Sciatic nerve (tissue), 2 donors: ENCODE measurements around the gene ADPRHL1. TPM values are rescaled to one million over a fixed set of nuclear protein-coding genes. Genes with fewer than 3 reads are reported as not detected.
A peak's percentile ranks its signal among the peaks of the same experiment; 100 is the strongest.
"Not testable (repeated sequence)": the region's sequence is repeated elsewhere in the genome, so short reads cannot be mapped to it uniquely, and the experiment has no call there.

Experiments used
- ATAC-seq: fragments of 200-7000 bp; cut with Tn5 transposase; one replicate; pipeline ENCODE4 v1.9.1; 2020; ENCODE audit warnings: mild to moderate bottlenecking, moderate library complexity
- DNase-seq: peaks from one replicate; pipeline ENCODE4 v3.0.0-alpha.2; 2020; ENCODE audit warnings: low spot score
- intact Hi-C: fragments of 100-400 bp; cut with DNase I; formaldehyde crosslinking; loops from one replicate; pipeline ENCODE4 v1.14.2; 2022
- total RNA-seq: library from RNA; stranded (reverse); fragmentation: NEBNext Ultra II Directional; extraction: Animal tissue kit (Norgen Biotek cat#: 25700); gene quantifications from one replicate; pipeline ENCODE4 v1.2.1, GENCODE V29; 2021
- donor health status: DM: no; HTN: no; CAD: no.
- donor health status: DM: no; HTN: no; CAD: no.

Gene ADPRHL1
- total RNA-seq, 1 donor from 2014 or later, result 14.5 TPM

DNA sequence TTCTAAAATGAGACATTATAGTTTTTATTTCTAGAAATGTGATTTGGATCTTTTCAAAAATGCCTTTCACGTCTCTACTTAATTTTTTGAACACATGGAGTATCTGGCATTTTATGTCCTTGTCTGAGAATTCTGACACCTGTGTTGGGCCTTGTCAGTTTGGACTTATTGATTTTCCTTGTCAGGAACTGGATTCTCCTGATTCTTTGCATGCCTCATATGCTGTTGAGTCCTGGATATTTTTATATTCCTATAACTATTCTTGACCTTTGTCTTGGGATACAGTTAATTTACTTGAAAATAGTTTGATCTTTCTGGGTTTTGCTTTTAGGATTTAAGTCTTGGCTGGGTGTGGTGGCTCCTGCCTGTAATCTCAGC, 10.3 kb downstream of the ADPRHL1 start:
- ATAC-seq (no peak), DNase-seq (no peak)
- intact Hi-C loops, result no loop called here

DNA sequence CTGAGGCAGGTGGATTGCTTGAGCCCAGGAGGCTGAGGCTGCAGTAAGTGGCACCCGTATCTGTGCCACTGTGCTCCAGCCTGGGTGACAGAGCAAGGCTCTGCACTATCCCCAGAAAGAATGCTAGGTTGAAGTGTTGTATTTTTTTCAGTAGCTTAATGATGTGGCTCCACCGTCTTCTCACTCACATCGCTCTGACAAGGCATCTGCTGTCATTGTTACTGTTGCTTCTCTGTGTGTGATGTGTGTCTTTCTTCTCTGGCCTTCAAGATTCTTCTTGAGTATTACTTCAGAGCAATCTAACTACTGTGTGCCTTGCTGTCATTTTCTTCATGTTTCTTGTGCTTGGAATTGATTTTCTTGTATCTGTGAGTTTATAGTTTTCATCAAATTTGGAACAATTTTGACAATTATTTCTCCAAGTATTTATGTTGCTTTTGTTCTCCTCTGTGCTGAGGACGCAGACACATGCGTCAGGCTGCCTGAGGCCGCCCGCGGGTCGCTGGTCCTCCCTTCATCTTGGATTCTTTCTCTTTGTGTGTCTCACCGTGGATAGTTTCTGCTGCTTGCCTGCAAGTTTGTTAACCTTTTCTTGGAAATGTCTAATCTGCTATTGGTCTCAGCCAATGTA, 10.8 kb downstream of the ADPRHL1 start:
- DNase-seq (peak; percentile 12), ATAC-seq (no peak)
- intact Hi-C loops, result no loop called here

DNA sequence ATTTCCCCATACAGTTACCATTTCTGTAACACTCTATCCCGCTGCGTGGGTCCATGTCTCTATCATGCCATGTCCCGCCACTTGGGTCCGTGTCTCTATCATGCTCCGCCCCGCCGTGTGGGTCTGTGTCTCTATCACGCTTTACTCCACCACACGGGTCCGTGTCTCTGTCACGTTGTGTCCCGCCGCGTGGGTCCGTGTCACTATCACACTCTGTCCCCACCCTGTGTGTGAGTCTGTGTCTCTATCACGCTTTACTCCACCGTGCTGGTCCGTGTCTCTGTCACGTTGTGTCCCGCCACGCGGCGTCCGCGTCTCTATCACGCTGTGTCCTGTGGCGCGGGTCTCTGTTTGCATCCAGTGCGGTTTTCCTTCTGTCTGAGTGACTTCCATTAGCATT, 11.6 kb downstream of the ADPRHL1 start:
- peak; percentile 38 for DNase-seq
- intact Hi-C loops, result no loop called here
- no peak for ATAC-seq

DNA sequence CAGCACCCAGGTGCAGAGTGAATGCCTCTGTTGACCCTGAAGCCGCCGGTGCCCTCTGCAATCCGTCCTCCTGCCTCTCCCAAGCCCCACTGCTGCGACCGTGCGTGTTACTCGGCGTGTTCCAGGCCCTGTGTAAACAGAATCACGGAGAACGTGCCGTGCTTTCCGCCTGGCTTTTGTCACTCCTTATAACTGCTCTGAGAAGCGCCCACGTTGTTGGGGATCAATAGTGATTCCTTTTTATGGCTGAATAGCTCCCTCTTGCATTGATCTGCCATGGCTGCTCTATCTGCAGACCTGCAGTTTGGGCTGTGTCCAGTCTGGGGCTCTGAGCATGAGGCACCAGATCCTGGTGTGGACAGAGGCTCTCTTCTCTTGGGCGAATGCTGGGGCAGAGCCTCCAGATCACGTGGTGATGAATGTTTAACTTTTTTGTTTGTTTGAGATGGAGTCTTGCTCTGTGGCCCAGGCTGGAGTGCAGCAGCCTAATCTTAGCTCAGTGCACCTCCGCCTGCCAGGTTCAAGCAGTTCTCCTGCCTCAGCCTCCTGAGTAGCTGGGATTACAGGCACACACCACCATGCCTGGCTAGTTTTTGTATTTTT, 15.8 kb downstream of the ADPRHL1 start:
- intact Hi-C loops, result no loop called here
- no peak for DNase-seq
- ATAC-seq, result no peak

DNA sequence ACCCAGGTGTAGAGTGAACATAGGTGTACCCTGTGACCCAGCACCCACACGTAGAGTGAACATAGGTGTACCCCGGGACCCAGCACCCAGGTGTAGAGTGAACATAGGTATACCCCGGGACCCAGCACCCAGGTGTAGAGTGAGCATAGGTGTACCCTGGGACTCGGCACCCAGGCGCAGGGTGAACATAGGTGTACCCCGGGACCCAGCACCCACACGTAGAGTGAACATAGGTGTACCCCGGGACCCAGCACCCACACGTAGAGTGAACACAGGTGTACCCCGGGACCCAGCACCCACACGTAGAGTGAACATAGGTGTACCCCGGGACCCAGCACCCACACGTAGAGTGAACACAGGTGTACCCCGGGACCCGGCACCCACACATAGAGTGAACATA, 16.4 kb downstream of the ADPRHL1 start:
- DNase-seq, ATAC-seq: not testable (repeated sequence)

DNA sequence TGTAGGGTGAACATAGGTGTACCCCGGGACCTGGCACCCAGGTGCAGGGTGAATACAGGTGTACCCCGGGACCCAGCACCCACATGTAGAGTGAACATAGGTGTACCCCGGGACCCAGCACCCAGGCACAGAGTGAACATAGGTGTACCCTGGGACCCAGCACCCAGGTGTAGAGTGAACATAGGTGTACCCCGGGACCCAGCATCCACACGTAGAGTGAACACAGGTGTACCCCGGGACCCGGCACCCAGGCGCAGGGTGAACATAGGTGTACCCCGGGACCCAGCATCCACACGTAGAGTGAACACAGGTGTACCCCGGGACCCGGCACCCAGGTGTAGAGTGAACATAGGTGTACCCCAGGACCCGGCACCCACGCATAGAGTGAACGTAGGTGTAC, 17.4 kb downstream of the ADPRHL1 start:
- ATAC-seq, intact Hi-C loops, DNase-seq: not testable (repeated sequence)

More for the DNA sequence above, 16.4 kb downstream of the ADPRHL1 start:
- intact Hi-C loops, result not testable (repeated sequence)

DNA sequence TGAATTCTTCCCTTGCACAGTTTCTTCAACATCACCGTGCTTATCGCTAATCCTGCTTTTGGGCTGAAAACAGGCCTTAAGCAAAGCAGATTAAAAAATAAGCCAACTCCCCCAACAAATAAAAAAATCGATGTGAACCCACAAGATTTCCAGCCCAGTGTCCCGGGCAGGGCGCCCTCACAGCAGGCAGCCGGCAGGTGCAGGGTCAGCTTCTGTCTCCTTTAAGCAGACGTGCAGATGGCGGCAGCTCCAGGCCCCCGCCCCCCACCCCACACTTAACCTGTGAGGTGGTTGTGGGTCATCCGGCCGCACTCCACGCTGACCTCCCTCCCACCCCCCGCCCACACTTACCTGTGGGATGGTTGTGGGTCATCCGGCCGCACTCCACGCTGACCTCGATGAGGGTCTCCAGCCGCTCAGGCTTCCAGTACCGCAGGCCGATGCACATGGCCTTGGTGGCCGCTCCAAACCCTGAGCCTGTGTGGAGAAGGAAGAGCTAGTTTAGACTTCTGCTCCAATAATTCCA, 19.8 kb downstream of the ADPRHL1 start:
- ATAC-seq (no peak), DNase-seq (no peak)
- intact Hi-C loops, result no loop called here

DNA sequence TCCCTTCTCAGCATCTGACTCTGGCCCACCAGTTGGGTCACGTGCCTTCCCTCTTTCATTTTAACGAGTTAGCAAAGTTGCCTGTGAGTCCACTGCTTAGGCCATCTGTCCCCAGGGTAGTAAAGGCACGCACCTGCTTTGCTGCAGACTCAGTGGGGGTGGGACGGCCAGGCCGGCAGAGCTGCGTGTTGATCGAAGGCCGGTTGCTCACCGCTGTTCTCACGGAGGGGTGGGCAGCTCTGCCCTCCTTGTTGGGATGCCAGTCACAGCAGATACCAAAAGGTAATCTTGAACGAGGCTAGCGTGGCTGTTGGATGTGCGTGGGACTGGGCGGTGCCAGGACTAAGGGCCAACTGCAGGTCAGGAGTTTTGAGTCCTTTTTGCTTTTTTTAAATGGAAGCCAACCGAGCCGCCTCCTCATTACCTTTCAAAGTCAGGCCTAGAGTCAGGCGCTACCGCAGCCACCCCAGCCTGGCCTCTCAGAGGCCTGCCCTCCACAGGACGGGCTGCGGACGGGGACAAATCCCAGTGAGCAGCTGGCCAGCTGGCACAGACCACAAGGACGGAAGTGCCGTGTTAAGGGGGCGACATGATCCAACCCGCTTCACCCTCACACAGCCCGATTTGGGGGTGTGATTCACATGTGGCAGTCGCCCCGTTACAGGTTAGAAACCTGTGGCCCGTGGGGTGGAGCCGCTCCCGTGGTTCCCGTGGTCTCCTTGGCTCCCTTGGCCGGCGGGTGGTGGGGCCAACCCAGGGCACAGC, 20.6 kb downstream of the ADPRHL1 start:
- ATAC-seq (no peak), DNase-seq (no peak)

DNA sequence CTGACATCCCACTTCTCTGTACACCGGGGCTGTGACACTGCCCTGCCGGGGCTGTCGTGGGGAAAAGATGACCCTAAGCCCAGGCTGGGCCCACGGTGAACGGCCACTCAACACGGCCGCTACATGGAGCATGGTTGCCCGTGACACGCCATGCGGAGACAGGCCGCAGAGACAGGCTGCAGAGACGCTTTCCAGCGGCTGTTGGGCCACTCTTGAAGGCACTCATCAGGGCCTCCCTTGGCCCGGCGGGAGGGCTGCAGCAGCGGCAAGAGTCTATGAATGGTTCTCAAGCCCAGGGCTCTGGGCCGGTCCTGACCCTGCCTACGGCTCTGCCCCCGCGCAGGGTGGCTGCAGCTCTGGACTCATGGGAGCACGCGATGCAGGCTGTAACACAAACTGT, 22.1 kb downstream of the ADPRHL1 start:
- ATAC-seq, result peak; percentile 57
- no peak for DNase-seq
- intact Hi-C loops, result no loop called here

More for the DNA sequence above, 20.6 kb downstream of the ADPRHL1 start:
- intact Hi-C loops, result no loop called here

DNA sequence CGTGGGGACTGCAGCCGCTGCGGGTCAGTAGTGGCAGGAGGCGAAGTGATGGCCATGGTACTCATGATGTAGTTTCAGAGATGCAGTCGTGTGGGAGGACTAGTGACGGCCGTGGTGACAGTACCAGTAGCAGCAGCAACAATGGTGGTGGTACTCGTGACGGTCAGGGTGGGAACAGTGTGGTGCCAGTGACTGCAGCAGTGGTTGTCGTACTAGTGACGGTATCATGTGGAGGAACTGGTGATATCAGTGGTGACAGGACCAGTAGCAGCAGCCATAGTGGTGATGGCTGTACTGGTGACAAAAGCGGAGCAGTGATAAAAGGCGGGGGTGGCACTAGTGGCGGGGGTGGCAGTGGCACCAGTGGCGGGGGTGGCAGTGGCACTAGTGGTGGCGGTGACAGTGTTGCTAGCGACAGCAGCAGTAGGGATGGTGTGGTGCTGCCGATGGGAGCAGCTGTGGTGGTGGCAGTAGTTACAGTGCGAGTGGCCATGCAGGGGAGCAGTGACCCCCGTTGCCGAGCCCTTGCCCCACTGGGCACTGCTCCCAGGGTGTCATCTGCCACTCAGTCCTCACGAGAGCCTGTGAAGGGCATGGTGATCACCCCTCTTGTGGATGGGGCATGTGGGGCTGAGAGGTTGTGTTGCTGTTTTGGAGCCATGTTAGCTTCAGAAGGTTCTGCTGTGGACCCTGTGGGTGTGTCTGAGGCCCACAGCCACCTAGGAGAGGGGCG, 22.7 kb downstream of the ADPRHL1 start:
- DNase-seq (no peak), ATAC-seq (no peak)
- intact Hi-C loops, result no loop called here

DNA sequence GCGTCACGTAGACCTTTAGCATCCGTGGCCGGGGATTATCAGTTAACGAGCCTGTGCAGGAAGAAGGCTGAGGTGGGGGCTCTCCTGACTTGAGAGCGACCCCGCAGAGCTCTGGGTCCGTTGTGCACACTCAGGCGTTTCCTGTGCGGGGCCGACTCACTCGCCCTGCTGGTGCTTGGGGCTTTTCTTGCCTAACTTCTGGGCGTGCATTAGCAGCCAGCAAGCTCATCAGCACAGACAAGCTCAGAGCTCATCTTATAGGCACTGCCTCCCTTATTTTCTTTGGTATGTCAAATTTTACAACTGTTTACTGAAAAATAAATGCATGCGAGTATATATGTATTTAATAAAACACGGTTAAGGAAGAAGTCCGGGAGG, 23.7 kb downstream of the ADPRHL1 start:
- no peak for ATAC-seq
- intact Hi-C loops, result no loop called here
- DNase-seq, result no peak

DNA sequence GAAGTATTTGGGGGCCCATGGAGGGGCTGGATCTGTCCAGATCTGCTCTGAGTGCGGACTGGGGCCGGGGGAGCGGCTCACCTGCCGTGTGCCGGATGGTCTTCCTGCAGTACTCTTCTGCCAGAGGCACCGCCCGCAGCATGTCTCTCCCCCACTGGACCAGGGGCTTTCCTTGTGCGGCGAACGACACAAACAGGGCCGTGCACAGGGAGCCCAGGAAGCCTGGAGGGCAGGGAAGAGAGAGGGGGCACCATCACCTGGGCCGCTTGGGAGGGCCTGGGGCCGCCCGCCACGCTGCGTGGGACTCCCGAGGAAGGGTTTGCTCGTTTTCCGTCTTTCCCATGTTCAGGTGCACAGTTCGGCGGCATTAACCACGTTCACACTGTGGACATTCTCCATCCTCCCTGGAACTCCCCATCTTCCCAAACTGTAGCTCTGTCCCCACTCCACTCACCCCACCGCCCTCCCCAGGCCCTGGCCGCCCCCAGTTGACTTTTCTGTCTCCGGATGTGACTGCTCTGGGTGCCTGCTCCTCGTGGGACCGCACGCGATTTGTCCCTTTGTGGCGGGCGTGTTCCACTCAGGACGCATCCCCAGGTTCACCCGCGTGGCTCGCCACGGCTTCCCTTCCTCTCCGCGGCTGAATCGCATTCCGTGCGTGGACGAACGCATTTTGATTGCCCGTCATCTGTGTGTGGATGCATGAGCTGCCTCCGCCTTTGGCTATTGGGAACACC, 24.2 kb downstream of the ADPRHL1 start:
- intact Hi-C loops, result no loop called here
- no peak for ATAC-seq
- DNase-seq, result no peak

DNA sequence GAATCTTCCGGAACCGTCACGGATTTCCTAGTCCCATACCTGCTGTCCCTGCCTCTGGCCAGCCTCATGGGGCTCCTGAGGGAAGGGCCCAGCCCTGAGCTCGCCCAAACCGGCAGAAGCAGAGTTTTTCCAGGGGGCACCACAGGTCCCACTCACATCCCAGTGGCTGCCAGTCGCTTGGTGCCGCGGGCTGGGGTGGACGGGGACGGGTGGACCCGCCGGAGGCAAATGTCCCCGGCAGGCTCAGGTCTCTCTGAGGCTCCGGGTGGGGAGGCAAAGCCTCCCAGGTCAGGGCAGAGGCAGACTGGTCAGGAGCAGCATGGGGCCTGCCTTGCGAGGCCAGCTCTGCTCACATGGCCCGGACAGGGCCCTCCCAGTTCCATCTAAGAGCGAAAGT, 24.8 kb downstream of the ADPRHL1 start:
- no peak for DNase-seq
- intact Hi-C loops, result no loop called here
- no peak for ATAC-seq

DNA sequence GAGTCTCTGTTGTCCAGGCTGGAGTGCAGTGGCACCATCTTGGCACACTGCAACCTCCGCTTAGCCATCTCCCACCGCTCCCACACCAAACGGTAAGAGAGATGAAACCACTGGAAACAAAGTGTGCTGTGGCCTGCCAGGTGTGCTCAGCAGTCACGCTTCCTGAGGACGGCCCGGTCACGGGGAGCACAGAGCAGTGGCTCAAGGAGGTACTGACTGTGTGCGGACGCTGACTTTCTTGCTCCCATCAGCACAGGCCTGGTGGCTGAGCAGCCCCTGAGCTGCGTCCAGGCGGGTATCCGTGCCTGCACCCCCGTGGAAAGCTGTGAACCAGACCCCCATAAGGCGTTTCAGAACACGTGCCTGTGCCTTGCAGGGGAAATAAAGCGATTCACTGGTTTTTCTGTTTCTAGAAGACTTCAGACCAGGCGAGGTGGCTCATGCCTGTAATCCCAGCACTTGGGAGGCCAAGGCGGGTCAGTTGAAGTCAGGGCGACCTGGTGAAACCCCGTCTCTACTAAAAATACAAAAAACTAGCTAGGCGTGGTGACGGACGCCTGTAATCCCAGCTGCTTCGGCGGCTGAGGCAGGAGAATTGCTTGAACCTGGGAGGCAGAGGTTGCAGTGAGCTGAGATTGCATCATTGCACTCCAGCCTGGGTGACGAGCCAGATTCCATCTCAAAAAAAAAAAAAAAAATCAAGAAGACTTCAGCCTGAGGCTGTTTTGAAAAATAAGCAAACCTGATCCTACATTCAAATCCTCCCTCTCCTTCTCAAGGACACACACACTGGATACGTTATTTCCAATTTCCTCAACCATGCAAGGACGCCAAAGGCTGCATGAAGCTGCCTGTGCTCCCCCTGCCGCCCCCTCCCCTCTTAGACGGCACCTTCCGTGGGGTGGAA, 25.5 kb downstream of the ADPRHL1 start:
- DNase-seq (no peak), ATAC-seq (no peak)
- intact Hi-C loops, result no loop called here

DNA sequence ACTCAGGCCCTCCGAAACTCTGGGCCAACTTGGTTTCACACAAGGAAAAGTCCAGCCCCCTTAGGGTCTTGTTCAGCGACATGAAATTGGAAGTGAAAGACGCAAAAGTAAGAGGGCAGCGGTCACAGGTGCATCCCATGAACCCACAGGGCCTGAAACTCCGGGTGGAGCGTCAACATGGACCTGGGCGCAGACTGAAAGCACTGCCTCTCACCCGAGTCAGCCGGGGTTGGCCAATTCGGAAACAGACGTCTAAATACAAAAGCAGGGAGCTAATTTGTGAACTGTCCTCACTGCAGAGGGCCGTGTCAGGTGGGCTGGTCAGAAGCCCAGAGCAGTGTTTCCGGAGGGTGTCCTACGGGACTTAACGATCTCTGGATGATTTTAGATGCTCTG, 26.7 kb downstream of the ADPRHL1 start:
- intact Hi-C loops, result no loop called here
- DNase-seq (no peak), ATAC-seq (no peak)

DNA sequence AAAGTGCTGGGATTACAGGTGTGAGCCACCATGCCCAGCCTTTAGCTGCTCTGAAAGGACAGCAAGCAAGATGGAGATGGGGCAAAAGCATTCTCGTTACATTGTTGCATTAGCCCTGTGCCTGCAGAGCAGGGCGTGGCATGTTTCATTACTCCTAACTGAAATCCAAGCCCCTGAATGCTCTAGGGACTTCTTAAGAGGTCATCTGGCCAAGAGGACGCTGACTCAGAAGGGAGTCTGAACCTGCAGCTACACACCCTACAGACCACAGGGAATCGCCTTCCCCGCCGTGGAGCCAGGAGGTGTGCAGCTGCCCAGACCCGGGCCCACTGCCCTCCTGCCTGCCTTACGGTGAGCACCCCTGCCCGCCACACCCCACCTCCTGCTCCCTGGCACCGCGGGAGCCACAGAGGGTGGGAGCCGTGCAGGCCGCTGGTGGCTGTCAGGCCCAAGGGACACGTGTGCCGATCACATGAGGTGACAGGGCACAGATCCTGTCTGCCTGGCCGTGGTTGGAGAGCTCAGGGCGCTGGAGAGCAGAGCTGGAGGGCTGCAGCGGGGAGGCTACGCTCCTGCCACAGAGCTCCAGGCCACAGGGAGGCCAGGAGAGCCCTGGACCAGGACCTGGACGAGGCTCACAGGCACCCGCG, 27.2 kb downstream of the ADPRHL1 start:
- no peak for DNase-seq
- ATAC-seq, result no peak
- intact Hi-C loops, result no loop called here

DNA sequence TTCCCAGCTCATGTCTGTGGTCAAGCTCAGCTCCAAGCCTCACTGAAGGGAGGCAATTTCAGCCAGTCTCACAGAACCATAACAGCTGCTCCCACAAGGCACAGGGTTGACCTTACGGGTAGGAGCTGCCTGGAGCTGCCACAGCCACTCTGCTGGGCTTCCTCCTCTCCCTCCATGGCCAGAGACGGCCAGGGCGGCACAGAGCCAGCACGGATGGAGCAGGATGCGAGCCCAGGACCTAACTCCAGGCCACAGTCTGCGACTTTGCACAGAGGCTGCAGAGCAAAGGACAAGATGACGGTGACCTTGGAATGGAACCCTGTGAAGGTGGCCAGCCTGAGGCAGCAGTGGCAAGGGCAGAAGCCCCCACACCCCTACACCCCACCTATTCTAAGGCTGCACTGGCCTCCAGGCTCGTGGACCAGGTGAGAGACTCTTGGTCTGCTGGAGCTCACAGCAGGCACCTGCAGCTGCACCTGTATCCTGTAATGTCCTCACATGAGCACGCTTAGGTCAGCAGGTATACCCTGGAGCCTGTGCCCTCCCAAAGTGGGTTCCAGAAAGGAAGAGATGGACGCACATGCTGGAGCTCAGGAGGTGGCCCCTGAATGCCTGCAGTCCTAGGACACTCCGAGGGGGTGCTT, 29.6 kb downstream of the ADPRHL1 start:
- intact Hi-C loops, result no loop called here
- ATAC-seq, result peak; percentile 62
- DNase-seq, result no peak
